H1 (cell line): ENCODE results near the gene RBM15. TPM values are rescaled to one million over a fixed set of nuclear protein-coding genes. Genes with fewer than 3 reads are reported as not detected.

Experiments
- CTCF ChIA-PET: fragments of 300-600 bp; sonication (Branson Sonifier 250); formaldehyde crosslinking; loops from one replicate; lab custom pipeline; 2021; ENCODE audit not compliant: partially characterized antibody; lab: Charles Lee
- POLR2A ChIA-PET: fragments of 300-600 bp; sonication (Branson Sonifier 250); formaldehyde crosslinking; loops from one replicate; lab custom pipeline; 2021; ENCODE audit warnings: inconsistent platforms; ENCODE audit not compliant: partially characterized antibody; lab: Charles Lee
- DNase-seq, 2 experiments: peaks; one replicate each; pipeline versions ENCODE4 v3.0.0 to v3.0.0-alpha.2; 2010 to 2022; ENCODE audit warnings: low spot score in 2 of 2, low read depth in 1 of 2, mixed read lengths in 1 of 2
- FAIRE-seq: peaks from 2 replicates; lab custom pipeline; 2011; peaks lifted over from hg19 to GRCh38; lab: Jason Lieb, UNC
- H2AFZ ChIP-seq: 2 replicates; pipeline ENCODE4 v1.8.1; 2012; ENCODE audit warnings: low read length, inconsistent platforms
- H2AK5ac ChIP-seq: 2 replicates; pipeline ENCODE4 v1.6.1; 2013; ENCODE audit warnings: low read depth, low read length
- H2BK120ac ChIP-seq: replicated peaks from 2 replicates; pipeline ENCODE3; 2013; ENCODE audit warnings: low read depth, low read length, inconsistent platforms
- H2BK12ac ChIP-seq: 2 replicates; pipeline ENCODE4 v1.6.1; 2013; ENCODE audit warnings: low read depth, low read length
- H2BK15ac ChIP-seq: 2 replicates; pipeline ENCODE4 v1.6.1; 2013; ENCODE audit warnings: low read length
- H2BK20ac ChIP-seq: 2 replicates; pipeline ENCODE4 v1.6.1; 2013; ENCODE audit warnings: low read length
- H2BK5ac ChIP-seq: 2 replicates; pipeline ENCODE4 v1.6.1; 2013; ENCODE audit warnings: low read depth, low read length
- H3K14ac ChIP-seq: 2 replicates; pipeline ENCODE4 v1.6.1; 2013; ENCODE audit warnings: inconsistent platforms; ENCODE audit not compliant: insufficient read length
- H3K18ac ChIP-seq: 2 replicates; pipeline ENCODE4 v1.6.1; 2013; ENCODE audit warnings: low read length; ENCODE audit errors: extremely low read depth
- H3K23ac ChIP-seq: 2 replicates; pipeline ENCODE4 v1.6.1; 2013; ENCODE audit warnings: inconsistent platforms; ENCODE audit not compliant: insufficient read length
- H3K23me2 ChIP-seq: 2 replicates; pipeline ENCODE4 v1.6.1; 2013; ENCODE audit warnings: low read depth, low read length
- H3K27ac ChIP-seq: 2 replicates; pipeline ENCODE4 v1.6.1; 2011; ENCODE audit warnings: low read depth, low read length, inconsistent platforms
- H3K27me3 ChIP-seq, 4 experiments: replicated peaks in 1 of 4; 1 replicate in 1 of 4; 2 replicates in 3 of 4; pipeline versions ENCODE4 v1.6.1 to v1.8.1; 2011 to 2013; ENCODE audit warnings: low read length in 3 of 4, mild to moderate bottlenecking in 3 of 4, inconsistent platforms in 2 of 4, mixed read lengths in 2 of 4, moderate library complexity in 1 of 4; ENCODE audit not compliant: control insufficient read depth in 3 of 4, insufficient read depth in 3 of 4; ENCODE audit errors: extremely low read depth in 1 of 4
- H3K36me3 ChIP-seq, 4 experiments: 2 replicates each; pipeline versions ENCODE4 v1.6.1 to v1.8.1; 2011 to 2013; ENCODE audit warnings: mild to moderate bottlenecking in 4 of 4, low read length in 3 of 4, moderate library complexity in 2 of 4, control low read depth in 1 of 4, inconsistent platforms in 1 of 4; ENCODE audit not compliant: insufficient read depth in 4 of 4, control insufficient read depth in 2 of 4
- H3K4ac ChIP-seq: replicated peaks from 2 replicates; pipeline ENCODE3; 2013; ENCODE audit warnings: low read length, low read depth, mixed read lengths, inconsistent platforms; ENCODE audit not compliant: insufficient read length
- H3K4me1 ChIP-seq, 4 experiments: replicated peaks in 1 of 4; 1 replicate in 1 of 4; 2 replicates in 3 of 4; pipeline versions ENCODE4 v1.6.1 to v1.8.1; 2011 to 2013; ENCODE audit warnings: low read length in 3 of 4, inconsistent platforms in 2 of 4, mixed read lengths in 1 of 4; ENCODE audit not compliant: insufficient read depth in 4 of 4, control insufficient read depth in 3 of 4
- H3K4me2 ChIP-seq, 2 experiments: 2 replicates each; pipeline versions ENCODE4 v1.6.1 to v1.8.1; 2011 to 2013; ENCODE audit warnings: low read depth in 2 of 2, low read length in 2 of 2, control low read depth in 1 of 2, inconsistent platforms in 1 of 2, mild to moderate bottlenecking in 1 of 2; ENCODE audit not compliant: insufficient read depth in 1 of 2
- H3K4me3 ChIP-seq, 4 experiments: fragments of 200-600, 300-600 bp in 1 of 4; sonication (generic), shearing (Covaris generic), sonication (Bioruptor Twin) in 1 of 4; 2 replicates each; pipeline versions ENCODE4 v1.5.1 to v1.8.1; 2011 to 2016; ENCODE audit warnings: low read length in 4 of 4, low read depth in 3 of 4, control low read depth in 2 of 4, inconsistent platforms in 2 of 4, mild to moderate bottlenecking in 2 of 4, mixed read lengths in 1 of 4, moderate library complexity in 1 of 4; ENCODE audit not compliant: insufficient read depth in 2 of 4; ENCODE audit errors: extremely low read depth in 1 of 4
- H3K56ac ChIP-seq: replicated peaks from 2 replicates; pipeline ENCODE3; 2013; ENCODE audit warnings: low read depth, mild to moderate bottlenecking, mixed read lengths, low read length, inconsistent platforms; ENCODE audit not compliant: insufficient read length
- H3K79me1 ChIP-seq: 2 replicates; pipeline ENCODE4 v1.6.1; 2013; ENCODE audit warnings: low read depth, low read length, control low read depth
- H3K79me2 ChIP-seq, 2 experiments: 2 replicates each; pipeline versions ENCODE4 v1.6.1 to v1.8.1; 2012 to 2013; ENCODE audit warnings: low read length in 2 of 2, mild to moderate bottlenecking in 2 of 2, inconsistent platforms in 1 of 2; ENCODE audit not compliant: insufficient read depth in 2 of 2, control insufficient read depth in 1 of 2
- H3K9ac ChIP-seq, 4 experiments: replicated peaks in 1 of 4; 1 replicate in 1 of 4; 2 replicates in 3 of 4; pipeline versions ENCODE4 v1.6.1 to v1.8.1; 2011 to 2013; ENCODE audit warnings: low read depth in 3 of 4, low read length in 3 of 4, control low read depth in 2 of 4, mild to moderate bottlenecking in 2 of 4, moderate library complexity in 2 of 4, inconsistent platforms in 1 of 4; ENCODE audit errors: extremely low read depth in 1 of 4
- H3K9me3 ChIP-seq, 2 experiments: 2 replicates each; pipeline versions ENCODE4 v1.6.1 to v1.8.1; 2012 to 2013; ENCODE audit warnings: mild to moderate bottlenecking in 2 of 2, moderate library complexity in 2 of 2, control low read depth in 1 of 2, inconsistent platforms in 1 of 2, low read depth in 1 of 2, low read length in 1 of 2, mixed read lengths in 1 of 2; ENCODE audit not compliant: insufficient read depth in 2 of 2
- H4K20me1 ChIP-seq, 2 experiments: replicated peaks in 1 of 2; 2 replicates each; pipeline versions ENCODE3 to v1.8.1; 2011 to 2013; ENCODE audit warnings: inconsistent platforms in 2 of 2, low read length in 2 of 2, mild to moderate bottlenecking in 1 of 2; ENCODE audit not compliant: insufficient read depth in 2 of 2, control insufficient read depth in 1 of 2
- H4K5ac ChIP-seq: 2 replicates; pipeline ENCODE4 v1.6.1; 2013; ENCODE audit warnings: low read length, low read depth, mixed read lengths, inconsistent platforms; ENCODE audit not compliant: insufficient read length
- H4K8ac ChIP-seq: 2 replicates; pipeline ENCODE4 v1.8.0; 2013; ENCODE audit warnings: mild to moderate bottlenecking, moderate library complexity, low read length, inconsistent platforms; ENCODE audit not compliant: insufficient read depth; ENCODE audit errors: extremely low read depth
- H4K91ac ChIP-seq: replicated peaks from 2 replicates; pipeline ENCODE3; 2013; ENCODE audit warnings: low read length, mixed read lengths, inconsistent platforms; ENCODE audit not compliant: insufficient read length
- BACH1 ChIP-seq: IDR thresholded peaks from 2 replicates; pipeline ENCODE4 v1.6.1; 2012; ENCODE audit warnings: low read length, improper control_type of control experiment
- CBX5 ChIP-seq: fragments of 300-800, 300-1000 bp; sonication (generic); IDR thresholded peaks from 2 replicates; pipeline ENCODE4 v1.7.1; 2016; ENCODE audit warnings: antibody characterized with exemption, low read length, low read depth
- CBX8 ChIP-seq: fragments of 300-800, 300-1000 bp; sonication (generic); IDR thresholded peaks from 2 replicates; pipeline ENCODE4 v1.7.1; 2016; ENCODE audit warnings: low read depth, low read length, borderline replicate concordance
- HDAC2 ChIP-seq, 2 experiments: fragments of 300-600 bp in 1 of 2; sonication (generic) in 1 of 2; IDR thresholded peaks; 2 replicates each; pipeline ENCODE4 v1.6.1; 2011 to 2012; ENCODE audit warnings: low read depth in 2 of 2, low read length in 2 of 2, mild to moderate bottlenecking in 2 of 2, moderate library complexity in 2 of 2, borderline replicate concordance in 1 of 2, inconsistent platforms in 1 of 2
- JUN ChIP-seq: IDR thresholded peaks from 2 replicates; pipeline ENCODE4 v1.6.1; 2011; ENCODE audit warnings: low read depth, mild to moderate bottlenecking, improper control_type of control experiment, low read length
- KDM1A ChIP-seq: fragments of 200-600, 300-600 bp; sonication (generic); IDR thresholded peaks from 2 replicates; pipeline ENCODE4 v1.7.1; 2016; ENCODE audit warnings: mild to moderate bottlenecking, low read length, borderline replicate concordance
- POLR2AphosphoS5 ChIP-seq: IDR thresholded peaks from 2 replicates; pipeline ENCODE4 v1.6.1; 2011; ENCODE audit warnings: low read depth, low read length
- SUZ12 ChIP-seq: fragments of 200-600 bp; sonication (generic); IDR thresholded peaks from 2 replicates; pipeline ENCODE4 v1.6.1; 2012; ENCODE audit warnings: mild to moderate bottlenecking, inconsistent platforms, low read length, moderate library complexity, mixed read lengths
- TAF7 ChIP-seq: optimal IDR thresholded peaks from 2 replicates; pipeline ENCODE3; 2011; ENCODE audit warnings: low read depth, mild to moderate bottlenecking, inconsistent platforms, low read length, moderate library complexity, borderline replicate concordance
- WGBS, 2 experiments: shearing (Covaris generic) in 1 of 2; methylation state at CpG; one replicate each; pipeline versions ENCODE4 v1.1.6 to v1.1.7; 2013 to 2015; ENCODE audit warnings: low lambda C conversion rate in 2 of 2, mixed read lengths in 2 of 2, inconsistent platforms in 1 of 2, low coverage in 1 of 2, missing lambda C conversion rate in 1 of 2; ENCODE audit not compliant: insufficient replicate concordance in 2 of 2, insufficient coverage in 1 of 2, insufficient read length in 1 of 2; ENCODE audit errors: extremely low coverage in 1 of 2, missing lambda C conversion rate in 1 of 2; 5-methylcytosine and 5-hydroxymethylcytosine counted together
- polyA plus RNA-seq, 7 experiments: library from polyadenylated mRNA; depleted of rRNA in 3 of 7; stranded (reverse) in 5 of 7; unstranded in 2 of 7; fragments of >200 nt in 5 of 7; fragments of 200-250 nt in 2 of 7; gene quantifications; 1 replicate in 5 of 7; 2 replicates in 1 of 7; 4 replicates in 1 of 7; pipeline versions ENCODE4 v1.2.1 to v1.2.3, GENCODE V29; 2011 to 2013; ENCODE audit warnings: missing spikeins in 2 of 7, mixed read lengths in 2 of 7
- total RNA-seq: library from RNA; stranded (reverse); fragmentation: NEBNext Ultra II Directional; extraction: Animal tissue kit (Norgen Biotek cat#: 25700); gene quantifications from 2 replicates; pipeline ENCODE4 v1.2.1, GENCODE V29; 2021

RBM15 gene
- total and polyA plus RNA-seq, 2 of the 8 experiments (the other 6 are each of a cell fraction or from before 2014, with no cell fraction given): 13.5 to 44.9 TPM

DNA sequence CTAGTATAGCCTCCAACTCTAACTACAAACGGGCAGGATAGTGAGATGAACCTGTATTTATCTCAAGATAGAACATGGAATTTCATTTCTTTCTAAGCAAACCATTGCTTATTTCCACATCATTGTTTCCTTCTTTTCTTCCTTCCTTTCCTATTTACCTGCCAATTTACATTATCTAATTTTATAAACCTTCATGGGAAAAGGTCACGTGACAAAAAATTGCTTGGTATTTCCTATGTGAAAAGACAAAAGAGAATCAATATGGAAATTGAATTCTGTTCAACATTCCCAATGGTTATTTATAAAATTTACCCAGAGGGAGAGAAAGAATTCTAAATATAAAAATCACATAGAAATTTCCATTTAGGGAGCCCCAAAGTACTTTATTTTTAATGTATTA lies 22.4 kb upstream of the RBM15 start:
- Histone ChIP-seq H3K14ac (no peak overlapping the region), H3K9me3 (no peaks in the 10 kb centered on the region)

More for the DNA sequence above, 22.4 kb upstream of the RBM15 start:
- H3K4ac ChIP-seq: no peak overlapping the region
- H4K5ac ChIP-seq: no peak overlapping the region
- ChIA-PET POLR2A (interaction anchor here (1.2 to 1.4 kb wide), 2 partner anchors 25 to 43 kb away, joined by 3 to 4 read pairs; no protein-coding TSS in a partner anchor), CTCF (interaction anchor here (0.8 to 34.1 kb wide), 10 partner anchors 11 to 179 kb away, joined by 3 to 1001 read pairs (median 4); partner anchors contain the start of gene KCNC4)
- H2BK120ac ChIP-seq: no peak overlapping the region
- no peak overlapping the region for H3K56ac ChIP-seq
- H3K4me3 ChIP-seq: no peak overlapping the region
- H2AK5ac ChIP-seq: no peak overlapping the region
- no peak overlapping the region for H2AFZ ChIP-seq
- no peak overlapping the region for H2BK20ac ChIP-seq
- H3K23me2 ChIP-seq: no peaks in the 10 kb centered on the region
- H3K4me1 ChIP-seq: peaks cover 0 to 7% (median 4%) of the 10 kb centered on the region in 4 experiments; a peak in 5 of 7 replicates
- H3K4me2 ChIP-seq: no peak overlapping the region
- no peak overlapping the region for H4K91ac ChIP-seq
- no peaks in the 10 kb centered on the region for H4K20me1 ChIP-seq
- H3K27me3 ChIP-seq: no peaks in the 10 kb centered on the region
- H3K18ac ChIP-seq: no peak overlapping the region
- H3K79me2 ChIP-seq: no peaks in the 10 kb centered on the region
- H3K9ac ChIP-seq: no peak overlapping the region
- H3K36me3 ChIP-seq: no peaks in the 10 kb centered on the region
- DNase-seq (no peak), FAIRE-seq (no peak)
- no peak overlapping the region for H3K27ac ChIP-seq
- H2BK12ac ChIP-seq: no peak overlapping the region
- no peak overlapping the region for H3K23ac ChIP-seq
- no peak overlapping the region for H4K8ac ChIP-seq
- no peaks in the 10 kb centered on the region for H3K79me1 ChIP-seq
- H2BK5ac ChIP-seq: no peak overlapping the region
- no peak overlapping the region for H2BK15ac ChIP-seq
- no peak for TF ChIP-seq HDAC2 (IDR thresholded peaks at IDR 0.05; ENCODE audit: borderline replicate concordance in 1 of 2, low read depth in 2 of 2, low read length in 2 of 2)
- TF ChIP-seq SUZ12: no peak
- no peak for TF ChIP-seq BACH1
- TF ChIP-seq TAF7: no peak
- TF ChIP-seq JUN: no peak
- no peak for TF ChIP-seq CBX8
- TF ChIP-seq KDM1A: no peak
- no peak for TF ChIP-seq CBX5
- no peak for TF ChIP-seq POLR2AphosphoS5
- WGBS, 2 experiments: 85% methylated on average over 2 of the region's 2 CpGs; no CpG with 5 or more reads in 1 of the 2 experiments
